SK-N-SH treated with all-trans-retinoic acid at 6 μM for 48 hours (cell line): Measurements from ENCODE around the gene ARHGEF40.

Experiments used
- ARNTL ChIP-seq: fragments of 450-650 bp; formaldehyde crosslinking; IDR thresholded peaks from 2 replicates; pipeline ENCODE4 v1.5.0; 2020; ENCODE audit warnings: low read depth, mild to moderate bottlenecking, moderate library complexity, borderline replicate concordance
- BACH2 ChIP-seq: fragments of 250-450 bp; sonication (Bioruptor Pico); IDR thresholded peaks from 2 replicates; pipeline ENCODE4 v1.9.0; 2021; ENCODE audit warnings: mild to moderate bottlenecking, borderline replicate concordance
- CREB5 ChIP-seq: fragments of 250-450 bp; sonication (Bioruptor Pico); IDR thresholded peaks from 2 replicates; pipeline ENCODE4 v1.5.1; 2020; ENCODE audit warnings: low read depth, mild to moderate bottlenecking, moderate library complexity
- ESRRG ChIP-seq: fragments of 250-450 bp; sonication (Bioruptor Pico); IDR thresholded peaks from 2 replicates; pipeline ENCODE4 v1.6.1; 2021; ENCODE audit warnings: mild to moderate bottlenecking
- GLIS3 ChIP-seq: fragments of 250-450 bp; sonication (Bioruptor Pico); IDR thresholded peaks from 2 replicates; pipeline ENCODE4 v1.5.0; 2020; ENCODE audit warnings: mild to moderate bottlenecking, moderate library complexity
- PATZ1 ChIP-seq: fragments of 250-450 bp; sonication (Bioruptor Pico); IDR thresholded peaks from 2 replicates; pipeline ENCODE4 v1.8.0; 2020; ENCODE audit warnings: mild to moderate bottlenecking, moderate library complexity, borderline replicate concordance
- PPARA ChIP-seq: fragments of 250-450 bp; sonication (Bioruptor Pico); IDR thresholded peaks from 2 replicates; pipeline ENCODE4 v1.5.0; 2020; ENCODE audit warnings: mild to moderate bottlenecking, borderline replicate concordance
- RARB ChIP-seq: fragments of 250-450 bp; sonication (Bioruptor Pico); IDR thresholded peaks from 2 replicates; pipeline ENCODE4 v1.8.0; 2021; ENCODE audit warnings: mild to moderate bottlenecking, moderate library complexity
- ZC3H10 ChIP-seq: fragments of 250-450 bp; sonication (Bioruptor Pico); IDR thresholded peaks from 2 replicates; pipeline ENCODE4 v1.5.1; 2021; ENCODE audit warnings: mild to moderate bottlenecking, moderate library complexity
- ZFP3 ChIP-seq: fragments of 250-450 bp; sonication (Bioruptor Pico); IDR thresholded peaks from 2 replicates; pipeline ENCODE4 v1.5.0; 2020; ENCODE audit warnings: mild to moderate bottlenecking, moderate library complexity
- ZNF565 ChIP-seq: fragments of 450-650 bp; formaldehyde crosslinking; conservative IDR thresholded peaks from 2 replicates; pipeline ENCODE4 v1.5.0; 2020; ENCODE audit warnings: low read depth, mild to moderate bottlenecking, moderate library complexity
- ZNF70 ChIP-seq: fragments of 450-650 bp; formaldehyde crosslinking; IDR thresholded peaks from 2 replicates; pipeline ENCODE4 v1.5.0; 2020; ENCODE audit warnings: mild to moderate bottlenecking, moderate library complexity

- TF ChIP-seq GLIS3 (no peak), RARB (no peak), CREB5 (no peak), PATZ1 (CRISPR knock-in tag) (no peak), ZNF70 (CRISPR knock-in tag) (no peak), ARNTL (CRISPR knock-in tag) (no peak), PPARA (CRISPR knock-in tag) (no peak), ESRRG (CRISPR knock-in tag) (no peak), BACH2 (no peak), ZNF565 (CRISPR knock-in tag) (no peak), ZFP3 (no peak), ZC3H10 (CRISPR knock-in tag) (no peak)
Observed at GRCh38 chr14:21053184-21054122, 16.7 kb upstream of the ARHGEF40 start.
